HCT116 (cell line): ENCODE measurements around the gene ADGRA3. TPM values are rescaled to one million over a fixed set of nuclear protein-coding genes. Genes with fewer than 3 reads are reported as not detected.

Experiments
- ATAC-seq: fragments of 200-7000 bp; cut with Tn5 transposase; 2 replicates; pipeline ENCODE4 v1.9.1; 2020; ENCODE audit warnings: mild to moderate bottlenecking, moderate library complexity
- BruUV-seq: library from RNA; stranded (reverse); fragments of 400-500 nt; replicated peaks from 2 replicates; lab custom pipeline; 2021; lab: Mats Ljungman, UMichigan
- CTCF ChIA-PET: fragments of 300-600 bp; sonication (Branson Sonifier 250); formaldehyde crosslinking; loops from one replicate; lab custom pipeline; 2021; ENCODE audit warnings: antibody characterized with exemption; lab: Charles Lee
- POLR2A ChIA-PET: fragments of 300-600, 350-600 bp; sonication (Branson Sonifier 250); formaldehyde crosslinking; loops from one replicate; lab custom pipeline; 2021; ENCODE audit warnings: antibody characterized with exemption; lab: Charles Lee
- RAD21 ChIA-PET, 2 experiments: fragments of 300-600 bp; sonication (Branson Sonifier 250); formaldehyde crosslinking; loops; one replicate each; lab custom pipeline; 2023; ENCODE audit warnings: low total read pairs in 2 of 2; ENCODE audit not compliant: uncharacterized antibody in 2 of 2, unreplicated experiment in 2 of 2, low non-redundant PET in 1 of 2; lab: Charles Lee
- DNase-seq: peaks from one replicate; pipeline ENCODE4 v3.0.0-alpha.2; 2010; ENCODE audit warnings: low read depth, low spot score
- H2AFZ ChIP-seq: fragments of 200-600 bp; shearing (Covaris generic), sonication (generic); 2 replicates; pipeline ENCODE4 v1.6.1; 2017; ENCODE audit warnings: low read depth, mixed run types, mixed read lengths, antibody characterized with exemption, low read length; ENCODE audit not compliant: poor library complexity, severe bottlenecking
- H3K27ac ChIP-seq: 2 replicates; pipeline ENCODE4 v1.5.1; 2012; ENCODE audit warnings: low read depth, low read length
- H3K27me3 ChIP-seq: fragments of 200-600 bp; sonication (generic); 2 replicates; pipeline ENCODE4 v1.6.1; 2016; ENCODE audit warnings: mixed run types, low read length, mixed read lengths; ENCODE audit not compliant: insufficient read depth
- H3K36me3 ChIP-seq, 2 experiments: fragments of 200-500 bp in 1 of 2; fragments of 200-600 bp in 1 of 2; sonication (Bioruptor generic) in 1 of 2; sonication (generic) in 1 of 2; 2 replicates each; pipeline versions ENCODE4 v1.5.1 to v1.6.1; 2014 to 2016; ENCODE audit warnings: low read length in 2 of 2, inconsistent platforms in 1 of 2, mixed read lengths in 1 of 2, mixed run types in 1 of 2; ENCODE audit not compliant: insufficient read depth in 2 of 2, control insufficient read depth in 1 of 2
- H3K4me1 ChIP-seq, 2 experiments: fragments of 200-600 bp in 1 of 2; sonication (generic) in 1 of 2; 2 replicates each; pipeline versions ENCODE4 v1.5.1 to v1.6.1; 2012 to 2017; ENCODE audit warnings: low read length in 2 of 2, inconsistent platforms in 1 of 2, mild to moderate bottlenecking in 1 of 2, mixed read lengths in 1 of 2, mixed run types in 1 of 2, moderate library complexity in 1 of 2; ENCODE audit not compliant: insufficient read depth in 2 of 2, control insufficient read depth in 1 of 2
- H3K4me2 ChIP-seq: fragments of 200-600 bp; sonication (generic); 2 replicates; pipeline ENCODE4 v1.6.1; 2017; ENCODE audit warnings: mixed run types, low read length, mixed read lengths
- H3K4me3 ChIP-seq, 2 experiments: fragments of 200-600 bp in 1 of 2; sonication (generic) in 1 of 2; replicated peaks in 1 of 2; 2 replicates each; pipeline ENCODE4 v1.5.1; 2011 to 2016; ENCODE audit warnings: low read length in 2 of 2, control low read depth in 1 of 2, low read depth in 1 of 2, mild to moderate bottlenecking in 1 of 2, mixed read lengths in 1 of 2, mixed run types in 1 of 2
- H3K79me2 ChIP-seq: fragments of 200-600 bp; sonication (generic); 2 replicates; pipeline ENCODE4 v1.6.1; 2017; ENCODE audit warnings: mild to moderate bottlenecking, mixed run types, low read length, moderate library complexity, mixed read lengths; ENCODE audit not compliant: insufficient read depth
- H3K9ac ChIP-seq: fragments of 200-600 bp; sonication (generic); 2 replicates; pipeline ENCODE4 v1.6.1; 2016; ENCODE audit warnings: low read length, mixed read lengths
- H3K9me2 ChIP-seq: fragments of 200-600 bp; sonication (generic), shearing (Covaris generic); 2 replicates; pipeline ENCODE4 v1.6.1; 2017; ENCODE audit warnings: mixed run types, mild to moderate bottlenecking, moderate library complexity; ENCODE audit not compliant: insufficient read depth
- H3K9me3 ChIP-seq, 2 experiments: fragments of 200-500 bp in 1 of 2; fragments of 200-600 bp in 1 of 2; sonication (Bioruptor generic) in 1 of 2; sonication (generic) in 1 of 2; 2 replicates each; pipeline ENCODE4 v1.6.1; 2014 to 2017; ENCODE audit warnings: low read length in 2 of 2, mixed read lengths in 2 of 2, inconsistent platforms in 1 of 2, low read depth in 1 of 2, mild to moderate bottlenecking in 1 of 2, mixed run types in 1 of 2, moderate library complexity in 1 of 2; ENCODE audit not compliant: control insufficient read depth in 1 of 2, insufficient read depth in 1 of 2
- H4K20me1 ChIP-seq: fragments of 200-600 bp; sonication (generic), shearing (Covaris generic); 2 replicates; pipeline ENCODE4 v1.6.1; 2017; ENCODE audit warnings: mixed run types, mild to moderate bottlenecking, moderate library complexity; ENCODE audit not compliant: insufficient read depth
- ATF3 ChIP-seq: IDR thresholded peaks from 2 replicates; pipeline ENCODE4 v1.6.1; 2012
- CBX3 ChIP-seq: IDR thresholded peaks from 2 replicates; pipeline ENCODE4 v1.6.1; 2012; ENCODE audit warnings: low read depth
- EGR1 ChIP-seq: IDR thresholded peaks from 2 replicates; pipeline ENCODE4 v1.6.1; 2012; ENCODE audit warnings: low read depth
- ELF1 ChIP-seq: IDR thresholded peaks from 2 replicates; pipeline ENCODE4 v1.6.1; 2012; ENCODE audit warnings: low read depth, borderline replicate concordance
- EZH2 ChIP-seq: fragments of 200-600 bp; sonication (generic); IDR thresholded peaks from 2 replicates; pipeline ENCODE4 v1.6.1; 2017; ENCODE audit warnings: antibody characterized with exemption, mixed run types
- EZH2phosphoT487 ChIP-seq: fragments of 200-600 bp; IDR thresholded peaks from 2 replicates; pipeline ENCODE4 v1.6.1; 2018; ENCODE audit warnings: antibody characterized with exemption, borderline replicate concordance
- FOSL1 ChIP-seq: IDR thresholded peaks from 2 replicates; pipeline ENCODE4 v1.6.1; 2012; ENCODE audit warnings: low read depth
- JUND ChIP-seq: IDR thresholded peaks from 2 replicates; pipeline ENCODE4 v1.6.1; 2012
- MAX ChIP-seq: IDR thresholded peaks from 2 replicates; pipeline ENCODE4 v1.6.1; 2012
- POLR2A ChIP-seq: IDR thresholded peaks from 2 replicates; pipeline ENCODE4 v1.7.0; 2011; ENCODE audit warnings: borderline replicate concordance; ENCODE audit not compliant: insufficient read depth, insufficient read length; ENCODE audit errors: extremely low read depth
- RAD21 ChIP-seq: IDR thresholded peaks from 2 replicates; pipeline ENCODE4 v1.6.1; 2012; ENCODE audit warnings: low read depth, mild to moderate bottlenecking
- SIN3A ChIP-seq: IDR thresholded peaks from 2 replicates; pipeline ENCODE4 v1.6.1; 2012; ENCODE audit warnings: low read depth
- TCF7L2 ChIP-seq: IDR thresholded peaks from 2 replicates; pipeline ENCODE4 v1.7.0; 2011; ENCODE audit warnings: borderline replicate concordance, inconsistent platforms; ENCODE audit not compliant: insufficient read depth, insufficient read length; ENCODE audit errors: extremely low read depth
- ZBTB33 ChIP-seq: IDR thresholded peaks from 2 replicates; pipeline ENCODE4 v1.6.1; 2011; ENCODE audit warnings: mild to moderate bottlenecking, low read length, moderate library complexity; ENCODE audit not compliant: insufficient replicate concordance; ENCODE audit errors: extremely low read depth
- ZNF274 ChIP-seq: fragments of 200-500 bp; sonication (Bioruptor generic); IDR thresholded peaks from 2 replicates; pipeline ENCODE4 v1.6.1; 2014; ENCODE audit warnings: mild to moderate bottlenecking, low read depth, low read length, inconsistent platforms
- intact Hi-C: fragments of 100-400 bp; cut with micrococcal nuclease; formaldehyde crosslinking; loops from 2 replicates; pipeline ENCODE4 v1.10.0; 2022
- total RNA-seq: library from RNA; stranded (reverse); gene quantifications from one replicate; pipeline ENCODE4 v1.2.1, GENCODE V29; 2021; ENCODE audit not compliant: unreplicated experiment

The ADGRA3 gene
- total RNA-seq, 1 experiment from 2014 or later = 43.0 TPM

- POLR2A ChIA-PET = no interaction called here
- Histone ChIP-seq H3K9me3 (no peaks in the 10 kb centered on the region), H4K20me1 (0 out of 2 replicates have a peak, but pooled peaks cover 4% of the 10 kb centered on the region), H3K4me3 (no peak overlapping the region), H3K27ac (no peak overlapping the region), H3K4me1 (peaks cover 6 to 9% of the 10 kb centered on the region in 2 experiments; a peak in 2 of 4 replicates), H3K9ac (no peak overlapping the region), H2AFZ (no peak overlapping the region), H3K9me2 (no peaks in the 10 kb centered on the region), H3K79me2 (peaks cover 96% of the 10 kb centered on the region), H3K4me2 (no peak overlapping the region), H3K27me3 (no peaks in the 10 kb centered on the region), H3K36me3 (no peaks in the 10 kb centered on the region)
- CTCF ChIA-PET = no interaction called here
- no peak for TF ChIP-seq EGR1
- TF ChIP-seq CBX3 = no peak
- no peak for TF ChIP-seq RAD21
- no peak for TF ChIP-seq EZH2
- no peak for TF ChIP-seq ZBTB33
- TF ChIP-seq EZH2phosphoT487 = no peak
- TF ChIP-seq TCF7L2 = no peak
- TF ChIP-seq FOSL1 = no peak
- no peak for TF ChIP-seq JUND
- TF ChIP-seq ZNF274 = no peak
- TF ChIP-seq POLR2A = no peak
- no peak for TF ChIP-seq ELF1
- TF ChIP-seq MAX = no peak
- no peak for TF ChIP-seq ATF3
- TF ChIP-seq SIN3A = no peak
- no peak for DNase-seq
- intact Hi-C loops = no loop called here
- RAD21 ChIA-PET = no interaction called here
- BruUV-seq = no TSS peak
- ATAC-seq = no peak
Observed at GRCh38 chr4:22488106-22488505, 27.8 kb downstream of the ADGRA3 start.
